ENCODE data around the gene STK35.

Gene STK35

DNA sequence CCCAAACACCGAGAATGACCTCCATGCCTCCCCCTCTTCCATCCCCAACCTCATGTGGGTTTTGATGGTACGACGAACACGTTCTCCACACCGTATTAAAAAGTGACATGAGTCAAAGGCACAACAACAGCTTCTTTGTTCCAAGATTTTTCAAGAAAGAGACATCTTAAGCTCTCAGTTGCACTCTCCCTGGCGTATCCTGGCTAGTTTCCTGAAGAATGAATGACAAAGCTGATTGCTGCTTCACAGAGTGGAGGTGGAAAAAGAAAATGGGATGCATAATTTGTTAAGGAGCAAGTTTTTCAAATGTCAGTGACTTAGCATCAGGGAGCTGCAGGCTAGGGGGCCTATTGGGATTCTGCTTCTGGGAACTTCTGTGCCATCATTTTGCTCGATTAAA, 95.5 kb downstream of the STK35 start:
- H3K27ac ChIP-seq (ENCODE audit: low read length): no peak overlapping the region
- TF ChIP-seq EZH2 (IDR thresholded peaks at IDR 0.05; ENCODE audit: borderline replicate concordance, low read depth, low read length, severe bottlenecking): no peak
- TF ChIP-seq, protein P1, sequence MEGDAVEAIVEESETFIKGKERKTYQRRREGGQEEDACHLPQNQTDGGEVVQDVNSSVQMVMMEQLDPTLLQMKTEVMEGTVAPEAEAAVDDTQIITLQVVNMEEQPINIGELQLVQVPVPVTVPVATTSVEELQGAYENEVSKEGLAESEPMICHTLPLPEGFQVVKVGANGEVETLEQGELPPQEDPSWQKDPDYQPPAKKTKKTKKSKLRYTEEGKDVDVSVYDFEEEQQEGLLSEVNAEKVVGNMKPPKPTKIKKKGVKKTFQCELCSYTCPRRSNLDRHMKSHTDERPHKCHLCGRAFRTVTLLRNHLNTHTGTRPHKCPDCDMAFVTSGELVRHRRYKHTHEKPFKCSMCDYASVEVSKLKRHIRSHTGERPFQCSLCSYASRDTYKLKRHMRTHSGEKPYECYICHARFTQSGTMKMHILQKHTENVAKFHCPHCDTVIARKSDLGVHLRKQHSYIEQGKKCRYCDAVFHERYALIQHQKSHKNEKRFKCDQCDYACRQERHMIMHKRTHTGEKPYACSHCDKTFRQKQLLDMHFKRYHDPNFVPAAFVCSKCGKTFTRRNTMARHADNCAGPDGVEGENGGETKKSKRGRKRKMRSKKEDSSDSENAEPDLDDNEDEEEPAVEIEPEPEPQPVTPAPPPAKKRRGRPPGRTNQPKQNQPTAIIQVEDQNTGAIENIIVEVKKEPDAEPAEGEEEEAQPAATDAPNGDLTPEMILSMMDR (IDR thresholded peaks at IDR 0.05; ENCODE audit: borderline replicate concordance, extremely low read depth, low read length, poor library complexity, severe bottlenecking): no peak
- H3K79me2 ChIP-seq (ENCODE audit: insufficient read depth, low read length): no peaks in the 10 kb centered on the region
- ATAC-seq (ENCODE audit: insufficient read depth, low read depth) (no peak), DNase-seq (no peak)
- H3K4me3 ChIP-seq (ENCODE audit: low read depth in 1 of 2, low read length in 2 of 2): no peak overlapping the region
- H3K4me1 ChIP-seq (ENCODE audit: insufficient read depth, low read length): no peaks in the 10 kb centered on the region
- no peak overlapping the region for H2AFZ ChIP-seq (ENCODE audit: low read depth, low read length)
- no peaks in the 10 kb centered on the region for H3K36me3 ChIP-seq (ENCODE audit: insufficient read depth, low read length)
- no peaks in the 10 kb centered on the region; the same call in 1 of the 2 replicates for H4K20me1 ChIP-seq (ENCODE audit: insufficient read depth, low read length)
- H3K9ac ChIP-seq (ENCODE audit: low read depth, low read length): no peak overlapping the region
- no peaks in the 10 kb centered on the region for H3K9me3 ChIP-seq (ENCODE audit: insufficient read depth, low read length, severe bottlenecking)
- H3K27me3 ChIP-seq (ENCODE audit: insufficient read depth, low read length, poor library complexity): peaks cover 13% of the 10 kb centered on the region
- H3K4me2 ChIP-seq (ENCODE audit: insufficient read depth, low read length): no peak overlapping the region
